Loucy (cell line): Measurements from ENCODE around the gene MRNIP.

Experiments
- H2AFZ ChIP-seq: fragments of 200-600 bp; sonication (generic); 2 replicates; pipeline ENCODE4 v1.6.0; 2016; ENCODE audit warnings: antibody characterized with exemption, mild to moderate bottlenecking, low read length, moderate library complexity
- H3F3A ChIP-seq: fragments of 200-600 bp; 2 replicates; pipeline ENCODE4 v1.6.0; 2016; ENCODE audit warnings: antibody characterized with exemption, low read depth, mild to moderate bottlenecking
- H3K27me3 ChIP-seq: fragments of 200-600 bp; sonication (generic); 2 replicates; pipeline ENCODE4 v1.6.1; 2014; ENCODE audit warnings: low read length, mild to moderate bottlenecking; ENCODE audit not compliant: insufficient read depth, poor library complexity, severe bottlenecking
- H3K36me3 ChIP-seq: fragments of 200-600 bp; sonication (generic); 2 replicates; pipeline ENCODE4 v1.6.1; 2016; ENCODE audit warnings: low read length; ENCODE audit not compliant: insufficient read depth
- H3K4me1 ChIP-seq: fragments of 200-600 bp; sonication (generic); 2 replicates; pipeline ENCODE4 v1.5.1; 2014; ENCODE audit warnings: low read length, mild to moderate bottlenecking; ENCODE audit not compliant: insufficient read depth, poor library complexity, severe bottlenecking
- H3K4me2 ChIP-seq: fragments of 200-600 bp; sonication (generic); 2 replicates; pipeline ENCODE4 v1.6.0; 2014; ENCODE audit warnings: antibody characterized with exemption, low read length, low read depth, mild to moderate bottlenecking; ENCODE audit not compliant: poor library complexity, severe bottlenecking
- H3K4me3 ChIP-seq: fragments of 200-600 bp; sonication (generic); 2 replicates; pipeline ENCODE4 v1.5.1; 2014; ENCODE audit warnings: low read length, mild to moderate bottlenecking, mixed read lengths; ENCODE audit not compliant: poor library complexity, severe bottlenecking
- H3K79me2 ChIP-seq: fragments of 200-600 bp; sonication (generic); 2 replicates; pipeline ENCODE4 v1.6.1; 2014; ENCODE audit warnings: low read length; ENCODE audit not compliant: insufficient read depth
- H3K9ac ChIP-seq: fragments of 200-600 bp; sonication (generic); 2 replicates; pipeline ENCODE4 v1.6.0; 2014; ENCODE audit warnings: mild to moderate bottlenecking, low read depth, low read length, moderate library complexity; ENCODE audit not compliant: poor library complexity, severe bottlenecking
- H3K9me2 ChIP-seq: fragments of 200-600 bp; sonication (generic); replicated peaks from 2 replicates; pipeline ENCODE4 v1.6.1; 2016; ENCODE audit warnings: low read depth, low read length, mixed read lengths
- H3K9me3 ChIP-seq: fragments of 200-600 bp; sonication (generic); 2 replicates; pipeline ENCODE4 v1.6.1; 2014; ENCODE audit warnings: mild to moderate bottlenecking, antibody characterized with exemption, low read length, low read depth; ENCODE audit not compliant: insufficient read depth
- H4K20me1 ChIP-seq: fragments of 200-600 bp; sonication (generic); 2 replicates; pipeline ENCODE4 v1.6.0; 2014; ENCODE audit warnings: antibody characterized with exemption, low read length, mild to moderate bottlenecking; ENCODE audit not compliant: insufficient read depth, poor library complexity, severe bottlenecking
- EZH2phosphoT487 ChIP-seq: fragments of 200-600 bp; IDR thresholded peaks from 2 replicates; pipeline ENCODE4 v1.6.1; 2018; ENCODE audit warnings: antibody characterized with exemption, mild to moderate bottlenecking, moderate library complexity, borderline replicate concordance
- TF ChIP-seq, protein P1 (sequence below): fragments of 200-600 bp; sonication (generic); conservative IDR thresholded peaks from 2 replicates; pipeline ENCODE4 v1.5.1; 2014; ENCODE audit warnings: mild to moderate bottlenecking, antibody characterized with exemption, low read length

The MRNIP gene

GRCh38 chr5:179814090-179814489 is 44.5 kb downstream of the MRNIP start:
- Histone ChIP-seq H3K36me3 (no peaks in the 10 kb centered on the region), H3K27me3 (no peaks in the 10 kb centered on the region), H3K4me2 (no peak overlapping the region)

GRCh38 chr5:179812997-179813607 is 45.5 kb downstream of the MRNIP start:
- Histone ChIP-seq H3K9me2 (no peaks in the 10 kb centered on the region), H3K27me3 (no peaks in the 10 kb centered on the region), H3K36me3 (no peaks in the 10 kb centered on the region), H2AFZ (no peak overlapping the region), H3F3A (no peaks in the 10 kb centered on the region), H3K9ac (no peak overlapping the region), H3K4me3 (no peak overlapping the region), H3K4me2 (no peak overlapping the region), H4K20me1 (no peaks in the 10 kb centered on the region), H3K79me2 (no peaks in the 10 kb centered on the region), H3K4me1 (no peaks in the 10 kb centered on the region), H3K9me3 (no peaks in the 10 kb centered on the region)
- TF ChIP-seq, protein P1, sequence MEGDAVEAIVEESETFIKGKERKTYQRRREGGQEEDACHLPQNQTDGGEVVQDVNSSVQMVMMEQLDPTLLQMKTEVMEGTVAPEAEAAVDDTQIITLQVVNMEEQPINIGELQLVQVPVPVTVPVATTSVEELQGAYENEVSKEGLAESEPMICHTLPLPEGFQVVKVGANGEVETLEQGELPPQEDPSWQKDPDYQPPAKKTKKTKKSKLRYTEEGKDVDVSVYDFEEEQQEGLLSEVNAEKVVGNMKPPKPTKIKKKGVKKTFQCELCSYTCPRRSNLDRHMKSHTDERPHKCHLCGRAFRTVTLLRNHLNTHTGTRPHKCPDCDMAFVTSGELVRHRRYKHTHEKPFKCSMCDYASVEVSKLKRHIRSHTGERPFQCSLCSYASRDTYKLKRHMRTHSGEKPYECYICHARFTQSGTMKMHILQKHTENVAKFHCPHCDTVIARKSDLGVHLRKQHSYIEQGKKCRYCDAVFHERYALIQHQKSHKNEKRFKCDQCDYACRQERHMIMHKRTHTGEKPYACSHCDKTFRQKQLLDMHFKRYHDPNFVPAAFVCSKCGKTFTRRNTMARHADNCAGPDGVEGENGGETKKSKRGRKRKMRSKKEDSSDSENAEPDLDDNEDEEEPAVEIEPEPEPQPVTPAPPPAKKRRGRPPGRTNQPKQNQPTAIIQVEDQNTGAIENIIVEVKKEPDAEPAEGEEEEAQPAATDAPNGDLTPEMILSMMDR, result no peak

More at GRCh38 chr5:179814090-179814489, 44.5 kb downstream of the MRNIP start:
- Histone ChIP-seq H3K79me2 (no peaks in the 10 kb centered on the region), H4K20me1 (no peaks in the 10 kb centered on the region), H3K9me3 (no peaks in the 10 kb centered on the region), H3K9me2 (no peaks in the 10 kb centered on the region), H2AFZ (no peak overlapping the region), H3K9ac (no peak overlapping the region), H3K4me1 (peaks cover 4% of the 10 kb centered on the region), H3K4me3 (no peak overlapping the region), H3F3A (no peaks in the 10 kb centered on the region)
- TF ChIP-seq EZH2phosphoT487, result no peak
- TF ChIP-seq, protein P1, result no peak

- no peaks in the 10 kb centered on the region for H3K27me3 ChIP-seq
- H4K20me1 ChIP-seq, result no peaks in the 10 kb centered on the region
- no peaks in the 10 kb centered on the region for H3K9me2 ChIP-seq
- H3K36me3 ChIP-seq, result no peaks in the 10 kb centered on the region
- no peak overlapping the region for H3K4me3 ChIP-seq
- H3K4me2 ChIP-seq, result no peak overlapping the region
- no peaks in the 10 kb centered on the region for H3K9me3 ChIP-seq
- no peaks in the 10 kb centered on the region for H3K79me2 ChIP-seq
- H3F3A ChIP-seq, result no peaks in the 10 kb centered on the region
- no peak overlapping the region for H2AFZ ChIP-seq
- H3K4me1 ChIP-seq, result no peaks in the 10 kb centered on the region
- TF ChIP-seq EZH2phosphoT487, result no peak
- TF ChIP-seq, protein P1, result no peak
- no peak overlapping the region for H3K9ac ChIP-seq
These were observed 46.3 kb downstream of the MRNIP start for GRCh38 chr5:179812135-179812825.
